ENCODE data around the gene CAST.

GRCh38 chr5:96808541-96808828, 146.3 kb downstream of the CAST start:
- TF ChIP-seq CTCF (tag by site-specific recombination; IDR thresholded peaks at IDR 0.05) (no peak), PRDM10 (tag by site-specific recombination; IDR thresholded peaks at IDR 0.05) (no peak), ZBTB7A (tag by site-specific recombination; IDR thresholded peaks at IDR 0.05; ENCODE audit: low read depth) (no peak), TRIM28 (IDR thresholded peaks at IDR 0.05; ENCODE audit: borderline replicate concordance, low read length) (no peak), ZNF132 (tag by site-specific recombination; IDR thresholded peaks at IDR 0.05; ENCODE audit: borderline replicate concordance) (no peak), ATF2 (tag by site-specific recombination; IDR thresholded peaks at IDR 0.05; ENCODE audit: low read depth) (no peak), SETDB1 (IDR thresholded peaks at IDR 0.05; ENCODE audit: insufficient read length, low read length) (no peak), SCRT1 (tag by site-specific recombination; IDR thresholded peaks at IDR 0.05; ENCODE audit: borderline replicate concordance) (no peak)

All from HEK293 (cell line).